ENCODE data around the gene XPR1.

XPR1 gene

DNA sequence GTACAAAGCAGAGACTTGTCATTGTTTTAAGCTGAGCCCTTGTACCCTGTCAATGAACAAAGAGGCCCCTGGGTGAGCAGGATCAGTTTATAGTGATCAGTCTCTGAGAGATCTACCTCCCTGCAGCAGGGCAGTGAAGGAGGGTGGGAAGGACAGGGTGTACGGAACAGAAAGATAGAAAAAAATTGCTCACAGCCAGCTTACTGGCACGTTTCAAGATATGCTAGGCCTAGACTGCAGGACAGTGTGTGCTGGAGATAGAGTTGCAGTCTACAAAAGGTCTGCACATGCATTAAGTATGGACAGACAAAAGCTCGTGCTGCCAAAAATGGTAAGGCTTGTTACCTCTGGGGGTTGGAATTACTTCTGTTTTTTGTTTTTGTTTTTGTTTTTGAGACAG is 38.4 kb upstream of the XPR1 start:
- TF ChIP-seq, protein P1, sequence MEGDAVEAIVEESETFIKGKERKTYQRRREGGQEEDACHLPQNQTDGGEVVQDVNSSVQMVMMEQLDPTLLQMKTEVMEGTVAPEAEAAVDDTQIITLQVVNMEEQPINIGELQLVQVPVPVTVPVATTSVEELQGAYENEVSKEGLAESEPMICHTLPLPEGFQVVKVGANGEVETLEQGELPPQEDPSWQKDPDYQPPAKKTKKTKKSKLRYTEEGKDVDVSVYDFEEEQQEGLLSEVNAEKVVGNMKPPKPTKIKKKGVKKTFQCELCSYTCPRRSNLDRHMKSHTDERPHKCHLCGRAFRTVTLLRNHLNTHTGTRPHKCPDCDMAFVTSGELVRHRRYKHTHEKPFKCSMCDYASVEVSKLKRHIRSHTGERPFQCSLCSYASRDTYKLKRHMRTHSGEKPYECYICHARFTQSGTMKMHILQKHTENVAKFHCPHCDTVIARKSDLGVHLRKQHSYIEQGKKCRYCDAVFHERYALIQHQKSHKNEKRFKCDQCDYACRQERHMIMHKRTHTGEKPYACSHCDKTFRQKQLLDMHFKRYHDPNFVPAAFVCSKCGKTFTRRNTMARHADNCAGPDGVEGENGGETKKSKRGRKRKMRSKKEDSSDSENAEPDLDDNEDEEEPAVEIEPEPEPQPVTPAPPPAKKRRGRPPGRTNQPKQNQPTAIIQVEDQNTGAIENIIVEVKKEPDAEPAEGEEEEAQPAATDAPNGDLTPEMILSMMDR (IDR thresholded peaks at IDR 0.05; ENCODE audit: borderline replicate concordance, control extremely low read depth, extremely low read depth, insufficient read depth, missing control alignments), result no peak
- no peak for DNase-seq (ENCODE audit: low spot score)
- in situ Hi-C loops (cut with MboI; ENCODE audit: low sequenced_read_pairs, unreplicated experiment), result no loop called here

- in situ Hi-C loops (cut with MboI; ENCODE audit: low sequenced_read_pairs, unreplicated experiment), result no loop called here
- no peak for DNase-seq (ENCODE audit: low spot score)
- TF ChIP-seq, protein P1 (IDR thresholded peaks at IDR 0.05; ENCODE audit: borderline replicate concordance, control extremely low read depth, extremely low read depth, insufficient read depth, missing control alignments), result no peak
Measured at GRCh38 chr1:180594723-180595122, 37.1 kb upstream of the XPR1 start.

- TF ChIP-seq, protein P1 (IDR thresholded peaks at IDR 0.05; ENCODE audit: borderline replicate concordance, control extremely low read depth, extremely low read depth, insufficient read depth, missing control alignments), result no peak
- in situ Hi-C loops (cut with MboI; ENCODE audit: low sequenced_read_pairs, unreplicated experiment), result no loop called here
- DNase-seq (ENCODE audit: low spot score), result no peak
Measured at GRCh38 chr1:180595966-180596365, 35.9 kb upstream of the XPR1 start.

DNA sequence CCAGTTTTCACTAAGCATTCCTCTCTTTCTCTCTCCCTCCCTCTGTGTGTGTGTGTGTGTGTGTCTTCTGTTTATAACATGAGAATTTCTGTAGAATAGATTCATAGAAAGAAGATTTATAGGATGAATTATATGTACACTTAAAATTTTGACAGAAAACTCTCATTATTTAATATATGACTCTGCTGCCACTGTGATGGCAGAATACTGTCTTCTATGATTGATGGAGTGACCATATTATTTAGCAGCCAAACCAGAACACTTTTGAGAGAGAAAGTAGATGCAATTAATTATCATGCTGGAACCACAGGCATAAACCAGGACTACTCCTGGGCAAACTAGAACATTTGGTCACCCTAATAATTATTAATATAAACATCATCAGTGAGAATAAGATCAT is 34.3 kb upstream of the XPR1 start:
- in situ Hi-C loops (cut with MboI; ENCODE audit: low sequenced_read_pairs, unreplicated experiment), result no loop called here
- no peak for DNase-seq (ENCODE audit: low spot score)
- TF ChIP-seq, protein P1 (IDR thresholded peaks at IDR 0.05; ENCODE audit: borderline replicate concordance, control extremely low read depth, extremely low read depth, insufficient read depth, missing control alignments), result no peak

GRCh38 chr1:180598333-180598974 is 33.4 kb upstream of the XPR1 start:
- no peak for DNase-seq (ENCODE audit: low spot score)
- in situ Hi-C loops (cut with MboI; ENCODE audit: low sequenced_read_pairs, unreplicated experiment), result no loop called here
- TF ChIP-seq, protein P1 (IDR thresholded peaks at IDR 0.05; ENCODE audit: borderline replicate concordance, control extremely low read depth, extremely low read depth, insufficient read depth, missing control alignments), result no peak

DNA sequence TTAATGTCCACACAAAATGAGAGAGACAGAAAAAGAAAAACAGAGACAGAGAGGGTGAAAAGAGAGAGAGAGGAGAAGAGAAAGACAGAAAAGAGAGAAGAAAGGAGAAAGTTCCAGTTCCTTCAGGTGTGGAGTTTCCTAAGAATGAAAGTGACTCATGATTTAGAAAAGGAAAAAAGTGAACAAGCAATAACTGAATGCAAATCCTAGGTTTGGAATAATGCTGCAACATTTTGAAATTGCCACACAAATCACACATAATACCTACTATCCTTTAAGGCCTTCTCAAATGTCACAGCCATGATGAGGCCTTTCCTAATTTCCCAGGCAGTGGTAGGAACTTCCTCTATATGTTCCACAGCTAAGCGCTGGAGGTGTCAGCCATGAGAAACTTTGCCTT is 31.5 kb upstream of the XPR1 start:
- DNase-seq (ENCODE audit: low spot score), result no peak

More for the DNA sequence above, 31.5 kb upstream of the XPR1 start:
- in situ Hi-C loops (cut with MboI; ENCODE audit: low sequenced_read_pairs, unreplicated experiment), result no loop called here
- TF ChIP-seq, protein P1 (IDR thresholded peaks at IDR 0.05; ENCODE audit: borderline replicate concordance, control extremely low read depth, extremely low read depth, insufficient read depth, missing control alignments), result no peak
